ENCODE data around the gene VCP.

VCP gene

DNA sequence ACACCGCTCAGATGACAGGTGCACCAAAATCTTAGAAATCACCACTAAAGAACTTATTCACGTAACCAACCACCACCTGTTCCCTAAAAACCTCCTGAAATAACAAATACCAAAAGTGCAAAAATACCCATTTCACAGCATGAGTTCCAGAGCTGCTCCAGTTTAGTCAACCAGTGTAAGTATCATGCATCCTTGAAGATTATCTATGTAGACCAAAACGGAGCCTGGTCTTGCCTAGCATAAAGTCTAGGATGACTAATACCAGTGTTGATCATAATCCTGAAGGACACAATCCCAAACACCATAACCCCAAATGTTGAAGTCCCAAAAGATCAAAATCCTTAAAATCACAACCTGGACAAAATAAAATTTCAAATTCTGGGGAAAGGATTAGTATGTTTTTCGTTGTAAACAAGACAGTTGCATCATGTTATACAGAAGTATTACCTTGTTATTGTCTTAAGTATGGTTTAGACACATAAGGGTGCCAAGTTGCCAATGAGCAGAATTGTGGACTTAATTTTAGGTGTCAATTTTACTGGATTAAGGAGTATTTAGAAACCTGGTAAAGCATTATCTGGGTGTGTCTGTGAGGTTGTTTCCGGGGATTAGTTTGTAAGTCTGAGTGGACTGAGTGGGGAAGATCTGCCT, 18.1 kb downstream of the VCP start:
- DNase-seq (ENCODE audit: low read depth, low spot score): no peak
- TF ChIP-seq, protein P1, sequence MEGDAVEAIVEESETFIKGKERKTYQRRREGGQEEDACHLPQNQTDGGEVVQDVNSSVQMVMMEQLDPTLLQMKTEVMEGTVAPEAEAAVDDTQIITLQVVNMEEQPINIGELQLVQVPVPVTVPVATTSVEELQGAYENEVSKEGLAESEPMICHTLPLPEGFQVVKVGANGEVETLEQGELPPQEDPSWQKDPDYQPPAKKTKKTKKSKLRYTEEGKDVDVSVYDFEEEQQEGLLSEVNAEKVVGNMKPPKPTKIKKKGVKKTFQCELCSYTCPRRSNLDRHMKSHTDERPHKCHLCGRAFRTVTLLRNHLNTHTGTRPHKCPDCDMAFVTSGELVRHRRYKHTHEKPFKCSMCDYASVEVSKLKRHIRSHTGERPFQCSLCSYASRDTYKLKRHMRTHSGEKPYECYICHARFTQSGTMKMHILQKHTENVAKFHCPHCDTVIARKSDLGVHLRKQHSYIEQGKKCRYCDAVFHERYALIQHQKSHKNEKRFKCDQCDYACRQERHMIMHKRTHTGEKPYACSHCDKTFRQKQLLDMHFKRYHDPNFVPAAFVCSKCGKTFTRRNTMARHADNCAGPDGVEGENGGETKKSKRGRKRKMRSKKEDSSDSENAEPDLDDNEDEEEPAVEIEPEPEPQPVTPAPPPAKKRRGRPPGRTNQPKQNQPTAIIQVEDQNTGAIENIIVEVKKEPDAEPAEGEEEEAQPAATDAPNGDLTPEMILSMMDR (IDR thresholded peaks at IDR 0.05; ENCODE audit: low read depth, low read length): no peak
- H3K4me3 ChIP-seq (ENCODE audit: low read depth, low read length): no peak overlapping the region
- in situ Hi-C loops (cut with HindIII; ENCODE audit: low sequenced_read_pairs): no loop called here

DNA sequence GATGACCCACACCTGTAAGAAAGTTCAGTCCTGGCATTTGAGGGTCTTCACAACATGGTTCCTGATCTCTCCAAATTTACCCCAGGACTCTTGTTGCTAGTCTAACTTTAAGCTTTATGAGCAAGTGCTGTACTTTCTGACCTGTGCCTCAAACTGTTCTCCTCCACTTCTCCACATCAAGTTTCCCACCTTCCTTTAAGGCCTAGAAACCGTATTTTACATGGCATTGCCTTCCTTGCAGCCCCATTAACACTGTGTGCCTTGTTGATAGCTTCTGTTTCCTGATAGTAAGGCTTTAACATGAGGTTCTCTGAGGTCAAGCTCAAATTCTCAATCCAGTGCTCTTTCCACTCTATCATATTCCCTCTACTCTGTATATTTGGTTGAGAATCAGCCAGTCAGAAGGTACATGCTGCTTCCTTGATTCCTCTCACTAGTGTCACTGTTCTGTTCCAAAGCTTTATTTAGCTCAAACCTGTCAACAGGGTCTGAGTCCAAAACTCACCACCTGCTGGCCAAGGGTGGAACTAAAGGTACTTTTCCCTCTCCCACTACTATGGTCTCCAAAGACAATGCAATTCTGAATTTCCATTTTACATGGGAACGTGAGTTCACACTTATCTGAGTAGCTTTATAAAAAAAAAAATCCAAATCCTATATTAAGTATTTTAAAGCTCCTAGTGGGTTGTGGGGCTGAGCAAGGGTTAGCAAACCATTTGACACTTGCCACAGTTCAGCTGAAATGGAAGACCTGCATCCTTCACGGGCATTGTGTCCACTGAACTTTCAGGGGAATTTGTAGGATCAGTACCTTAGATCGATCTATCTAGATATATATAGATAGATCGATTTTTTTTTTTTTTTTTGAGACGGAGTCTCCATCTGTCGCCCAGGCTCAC, 21.1 kb downstream of the VCP start:
- in situ Hi-C loops (cut with HindIII; ENCODE audit: low sequenced_read_pairs): no loop called here
- TF ChIP-seq, protein P1 (IDR thresholded peaks at IDR 0.05; ENCODE audit: low read depth, low read length): peak; percentile 67
- DNase-seq (ENCODE audit: low read depth, low spot score): peak; percentile 49
- H3K4me3 ChIP-seq (ENCODE audit: low read depth, low read length): no peak overlapping the region

GRCh38 chr9:35048511-35048910, 23.9 kb downstream of the VCP start:
- TF ChIP-seq, protein P1 (IDR thresholded peaks at IDR 0.05; ENCODE audit: low read depth, low read length): no peak
- no peak overlapping the region for H3K4me3 ChIP-seq (ENCODE audit: low read depth, low read length)
- in situ Hi-C loops (cut with HindIII; ENCODE audit: low sequenced_read_pairs): no loop called here
- DNase-seq (ENCODE audit: low read depth, low spot score): no peak

DNA sequence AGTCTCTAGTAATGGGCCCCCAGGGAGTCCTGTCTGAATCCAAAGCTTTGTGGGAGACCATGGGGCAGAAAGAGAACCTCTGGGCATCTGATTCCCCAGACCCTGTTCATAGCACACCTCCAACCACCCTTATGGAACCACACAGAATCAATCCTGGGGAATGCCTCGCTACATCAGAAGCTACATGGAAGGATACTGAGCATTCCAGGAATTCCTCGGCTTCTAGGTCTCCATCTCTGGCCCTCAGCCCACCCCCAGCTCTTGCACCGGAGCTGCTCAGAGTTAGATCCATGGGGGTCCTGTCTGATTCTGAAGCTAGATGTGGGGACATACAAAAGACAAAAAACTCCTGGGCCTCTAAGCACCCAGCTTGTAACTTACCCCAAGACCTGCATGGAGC, 28.4 kb downstream of the VCP start:
- TF ChIP-seq, protein P1 (IDR thresholded peaks at IDR 0.05; ENCODE audit: low read depth, low read length): no peak
- H3K4me3 ChIP-seq (ENCODE audit: low read depth, low read length): no peak overlapping the region
- DNase-seq (ENCODE audit: low read depth, low spot score): no peak
- in situ Hi-C loops (cut with HindIII; ENCODE audit: low sequenced_read_pairs): no loop called here

- no peak overlapping the region for H3K4me3 ChIP-seq (ENCODE audit: low read depth, low read length)
- TF ChIP-seq, protein P1 (IDR thresholded peaks at IDR 0.05; ENCODE audit: low read depth, low read length): no peak
- in situ Hi-C loops (cut with HindIII; ENCODE audit: low sequenced_read_pairs): no loop called here
- DNase-seq (ENCODE audit: low read depth, low spot score): no peak
These were observed 29.4 kb downstream of the VCP start for GRCh38 chr9:35042891-35043545.

DNA sequence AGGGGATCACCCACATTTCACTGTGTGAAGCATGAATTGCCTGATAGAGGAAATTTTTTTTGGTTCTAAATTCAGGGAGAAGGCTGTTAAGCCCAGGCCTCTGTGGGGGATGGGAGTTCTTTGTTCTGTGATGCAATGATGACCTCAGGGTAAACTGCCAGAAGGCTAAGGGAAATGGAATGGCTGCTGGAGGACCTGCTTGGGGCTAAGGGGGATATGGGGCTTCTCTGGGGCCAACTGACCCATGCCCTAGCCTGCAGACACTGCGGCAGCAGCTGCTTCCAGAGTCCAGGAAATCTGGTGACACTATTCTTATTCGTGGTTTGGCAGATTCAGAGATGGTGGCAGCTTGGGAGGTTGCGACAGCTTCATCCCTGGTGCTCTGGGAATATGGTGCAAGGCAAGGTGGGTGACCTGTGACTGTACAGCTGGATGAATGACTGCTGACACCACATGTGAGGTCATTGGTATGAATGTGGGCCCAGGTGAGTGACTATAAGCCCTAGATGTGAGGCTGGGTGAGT, 30.3 kb downstream of the VCP start:
- DNase-seq (ENCODE audit: low read depth, low spot score): no peak
- in situ Hi-C loops (cut with HindIII; ENCODE audit: low sequenced_read_pairs): no loop called here
- no peak overlapping the region for H3K4me3 ChIP-seq (ENCODE audit: low read depth, low read length)
- TF ChIP-seq, protein P1 (IDR thresholded peaks at IDR 0.05; ENCODE audit: low read depth, low read length): no peak
